HG02938 (cell line): Measurements from ENCODE around the gene GPSM1.

Experiments
- ATAC-seq: cut with Tn5 transposase; IDR thresholded peaks from one replicate; pipeline ENCODE4 v1.9.1; 2021; ENCODE audit warnings: mild to moderate bottlenecking, moderate library complexity; ENCODE audit not compliant: unreplicated experiment

Gene GPSM1

GRCh38 chr9:136407911-136408310, 80.6 kb downstream of the GPSM1 start:
- no peak for ATAC-seq
